Liver (tissue), 9 donors: ENCODE data around the gene NKX2-4. TPM values are rescaled to one million over a fixed set of nuclear protein-coding genes. Genes with fewer than 3 reads are reported as not detected.
"Not testable (repeated sequence)": the region's sequence is repeated elsewhere in the genome, so short reads cannot be mapped to it uniquely, and the experiment has no call there.

ENCODE experiments used
- DNase-seq: peaks from one replicate; pipeline ENCODE4 v3.0.0-alpha.2; 2017; ENCODE audit warnings: low spot score
- H3K27ac ChIP-seq, 2 donors: one replicate each; pipeline ENCODE4 v1.7.0; 2013; ENCODE audit warnings: inconsistent platforms in 2 of 2, low read length in 2 of 2, control low read depth in 1 of 2, low read depth in 1 of 2, mild to moderate bottlenecking in 1 of 2
- H3K27me3 ChIP-seq, 4 donors: one replicate each; pipeline versions ENCODE4 v1.6.1 to v1.7.0; 2013; ENCODE audit warnings: low read length in 3 of 4, inconsistent platforms in 1 of 4, mild to moderate bottlenecking in 1 of 4, moderate library complexity in 1 of 4; ENCODE audit not compliant: control insufficient read depth in 4 of 4, insufficient read depth in 4 of 4
- H3K36me3 ChIP-seq, 4 donors: one replicate each; pipeline versions ENCODE4 v1.6.1 to v1.7.0; 2013; ENCODE audit warnings: low read length in 3 of 4, mild to moderate bottlenecking in 3 of 4, low read depth in 1 of 4, moderate library complexity in 1 of 4; ENCODE audit not compliant: control insufficient read depth in 4 of 4, insufficient read depth in 3 of 4
- H3K4me1 ChIP-seq, 4 donors: one replicate each; pipeline versions ENCODE4 v1.6.1 to v1.7.0; 2013; ENCODE audit warnings: low read length in 3 of 4, mild to moderate bottlenecking in 3 of 4, moderate library complexity in 1 of 4; ENCODE audit not compliant: control insufficient read depth in 4 of 4, insufficient read depth in 4 of 4
- H3K4me3 ChIP-seq, 3 donors: one replicate each; pipeline versions ENCODE4 v1.6.1 to v1.7.0; 2013; ENCODE audit warnings: low read length in 3 of 3, control low read depth in 1 of 3, low read depth in 1 of 3, mild to moderate bottlenecking in 1 of 3
- H3K9ac ChIP-seq, 2 donors: one replicate each; pipeline ENCODE4 v1.7.0; 2013; ENCODE audit warnings: low read length in 2 of 2, mild to moderate bottlenecking in 2 of 2, moderate library complexity in 2 of 2, control low read depth in 1 of 2, low read depth in 1 of 2
- H3K9me3 ChIP-seq, 4 donors: one replicate each; pipeline versions ENCODE4 v1.6.1 to v1.7.0; 2013; ENCODE audit warnings: low read length in 3 of 4; ENCODE audit not compliant: control insufficient read depth in 4 of 4
- ATF3 ChIP-seq: IDR thresholded peaks from 2 replicates; pipeline ENCODE4 v1.6.1; 2016; ENCODE audit warnings: antibody characterized with exemption
- CTCF ChIP-seq: fragments of 150-350 bp; IDR thresholded peaks from 2 replicates; pipeline ENCODE4 v1.5.1; 2017; ENCODE audit warnings: improper control_type of control experiment, low read depth, low read length; ENCODE audit not compliant: missing input control
- FOXA1 ChIP-seq: IDR thresholded peaks from 2 replicates; pipeline ENCODE4 v1.6.1; 2016; ENCODE audit warnings: antibody characterized with exemption
- FOXA2 ChIP-seq: IDR thresholded peaks from 2 replicates; pipeline ENCODE4 v1.6.1; 2016; ENCODE audit warnings: antibody characterized with exemption
- JUND ChIP-seq, 2 donors: IDR thresholded peaks; 2 replicates each; pipeline ENCODE4 v1.6.1; 2016; ENCODE audit warnings: antibody characterized with exemption in 2 of 2
- TAF1 ChIP-seq: conservative IDR thresholded peaks from 2 replicates; pipeline ENCODE4 v1.6.1; 2016; ENCODE audit warnings: antibody characterized with exemption, mild to moderate bottlenecking
- YY1 ChIP-seq: IDR thresholded peaks from 2 replicates; pipeline ENCODE4 v1.6.1; 2016; ENCODE audit warnings: antibody characterized with exemption, mild to moderate bottlenecking
- ZBTB33 ChIP-seq: IDR thresholded peaks from 2 replicates; pipeline ENCODE4 v1.6.1; 2016; ENCODE audit warnings: antibody characterized with exemption
- WGBS: extraction: QIAGEN DNeasy Blood & Tissue Kit; methylation state at CpG from one replicate; pipeline ENCODE4 v1.1.7; 2013; 5-methylcytosine and 5-hydroxymethylcytosine counted together
- polyA plus RNA-seq, 2 donors: library from polyadenylated mRNA; stranded (reverse) in 1 of 2; unstranded in 1 of 2; fragments of 200-250 nt in 1 of 2; fragments of >200 nt in 1 of 2; fragmentation: Nextera tagmentation in 1 of 2; extraction: Ambion mirVana in 1 of 2; gene quantifications; one replicate each; pipeline versions ENCODE4 v1.2.1 to v1.2.3, GENCODE V29; 2013 to 2015
- total RNA-seq, 2 donors: library from RNA; depleted of rRNA; stranded (reverse); fragments of >200 nt; gene quantifications; one replicate each; pipeline ENCODE4 v1.2.3, GENCODE V29; 2014
- donor health status: healthy.
- donor health status: healthy.
- donor health status: healthy.
- donor health status: healthy.
- donor health status: healthy.

NKX2-4 gene
- total and polyA plus RNA-seq, 4 donors = not detected

GRCh38 chr20:21423712-21424111 lies 26.4 kb upstream of the NKX2-4 start:
- not testable (repeated sequence) for H3K36me3 ChIP-seq, H3K27ac ChIP-seq, H3K27me3 ChIP-seq, DNase-seq, H3K9ac ChIP-seq, H3K9me3 ChIP-seq, H3K4me1 ChIP-seq, H3K4me3 ChIP-seq
- WGBS = 94% methylated on average over 1 of the region's 1 CpG

GRCh38 chr20:21421601-21422236 lies 24.4 kb upstream of the NKX2-4 start:
- no peak overlapping the region for H3K4me3 ChIP-seq
- H3K27me3 ChIP-seq = no peaks in the 10 kb centered on the region
- no peaks in the 10 kb centered on the region for H3K36me3 ChIP-seq
- DNase-seq = no peak
- peaks cover 0 to 4% (median 3%) of the 10 kb centered on the region in 4 donors for H3K9me3 ChIP-seq
- TF ChIP-seq ATF3 = no peak
- TF ChIP-seq JUND (IDR thresholded peaks at IDR 0.05) = no peak
- TF ChIP-seq CTCF = no peak
- TF ChIP-seq FOXA1 = no peak
- no peak for TF ChIP-seq ZBTB33
- no peak for TF ChIP-seq FOXA2
- TF ChIP-seq YY1 = no peak
- TF ChIP-seq TAF1 = no peak
- no peaks in the 10 kb centered on the region for H3K4me1 ChIP-seq
- 87% methylated on average over 4 of the region's 4 CpGs for WGBS
- H3K27ac ChIP-seq = no peak overlapping the region
- no peak overlapping the region for H3K9ac ChIP-seq

- not testable (repeated sequence) for H3K27me3 ChIP-seq, H3K4me1 ChIP-seq, DNase-seq, H3K9me3 ChIP-seq, H3K9ac ChIP-seq, H3K36me3 ChIP-seq, H3K4me3 ChIP-seq, H3K27ac ChIP-seq
- WGBS = 59% methylated on average over 2 of the region's 2 CpGs
These were observed 21.8 kb upstream of the NKX2-4 start for GRCh38 chr20:21419147-21419546.

- H3K4me1 ChIP-seq, H3K27me3 ChIP-seq, H3K36me3 ChIP-seq, H3K4me3 ChIP-seq, H3K9ac ChIP-seq, H3K9me3 ChIP-seq, DNase-seq, H3K27ac ChIP-seq: not testable (repeated sequence)
- 38% methylated on average over 3 of the region's 3 CpGs for WGBS
These were observed 16.7 kb upstream of the NKX2-4 start for GRCh38 chr20:21413996-21414395.
